IMR-90 (cell line): ENCODE results near the gene EFCAB8. TPM values are rescaled to one million over a fixed set of nuclear protein-coding genes. Genes with fewer than 3 reads are reported as not detected.

ENCODE experiments used
- ATAC-seq: fragments of 200-7000 bp; cut with Tn5 transposase; 2 replicates; pipeline ENCODE4 v1.9.1; 2020; ENCODE audit warnings: low read depth, mild to moderate bottlenecking, moderate library complexity
- BruUV-seq: library from RNA; stranded (reverse); fragments of 400-500 nt; replicated peaks from 2 replicates; lab custom pipeline; 2021; lab: Mats Ljungman, UMichigan
- CTCF ChIA-PET: fragments of 300-600 bp; formaldehyde crosslinking; extraction: SDS; loops from one replicate; lab custom pipeline; 2021; ENCODE audit warnings: antibody characterized with exemption; lab: Yijun Ruan, JAX
- POLR2A ChIA-PET: fragments of 300-600 bp; sonication (Branson Sonifier 250); formaldehyde crosslinking; loops from one replicate; lab custom pipeline; 2022; ENCODE audit warnings: antibody characterized with exemption; ENCODE audit not compliant: unreplicated experiment; lab: Charles Lee
- DNase-seq: peaks from one replicate; pipeline ENCODE4 v3.0.0; 2013
- H2AFZ ChIP-seq: replicated peaks from 2 replicates; pipeline ENCODE3; 2013; ENCODE audit warnings: low read length, mild to moderate bottlenecking; ENCODE audit not compliant: poor library complexity
- H2AK5ac ChIP-seq: 2 replicates; pipeline ENCODE4 v1.6.1; 2013; ENCODE audit warnings: low read depth, low read length, inconsistent platforms
- H2AK9ac ChIP-seq: replicated peaks from 2 replicates; pipeline ENCODE3; 2013; ENCODE audit warnings: mild to moderate bottlenecking, low read depth, low read length, moderate library complexity; ENCODE audit not compliant: poor library complexity
- H2BK120ac ChIP-seq: 2 replicates; pipeline ENCODE4 v1.6.1; 2013; ENCODE audit warnings: low read depth, low read length, inconsistent platforms
- H2BK15ac ChIP-seq: 3 replicates; pipeline ENCODE4 v1.6.1; 2013; ENCODE audit warnings: low read depth, low read length, inconsistent platforms
- H2BK20ac ChIP-seq: 2 replicates; pipeline ENCODE4 v1.6.1; 2013; ENCODE audit warnings: low read depth, mild to moderate bottlenecking, inconsistent platforms, low read length, moderate library complexity
- H2BK5ac ChIP-seq: 2 replicates; pipeline ENCODE4 v1.6.1; 2013; ENCODE audit warnings: mild to moderate bottlenecking, low read depth, low read length, inconsistent platforms; ENCODE audit not compliant: poor library complexity, severe bottlenecking
- H3K14ac ChIP-seq: replicated peaks from 2 replicates; pipeline ENCODE4 v1.6.1; 2013; ENCODE audit warnings: low read depth, low read length, inconsistent platforms
- H3K18ac ChIP-seq: 2 replicates; pipeline ENCODE4 v1.6.1; 2013; ENCODE audit warnings: low read depth, low read length, control low read depth
- H3K23ac ChIP-seq: 2 replicates; pipeline ENCODE4 v1.6.1; 2013; ENCODE audit warnings: low read depth, low read length, inconsistent platforms
- H3K27ac ChIP-seq: 2 replicates; pipeline ENCODE4 v1.5.1; 2013; ENCODE audit warnings: mild to moderate bottlenecking, control low read depth, low read length; ENCODE audit not compliant: insufficient read depth
- H3K27me3 ChIP-seq: 2 replicates; pipeline ENCODE4 v1.6.1; 2013; ENCODE audit warnings: low read length; ENCODE audit not compliant: control insufficient read depth, insufficient read depth
- H3K36me3 ChIP-seq: 2 replicates; pipeline ENCODE4 v1.6.1; 2013; ENCODE audit warnings: low read length, mixed read lengths; ENCODE audit not compliant: control insufficient read depth, insufficient read depth
- H3K4ac ChIP-seq: 2 replicates; pipeline ENCODE4 v1.6.1; 2013; ENCODE audit warnings: low read depth, low read length, inconsistent platforms
- H3K4me1 ChIP-seq: 2 replicates; pipeline ENCODE4 v1.6.1; 2013; ENCODE audit warnings: low read length, mixed read lengths; ENCODE audit not compliant: control insufficient read depth, insufficient read depth
- H3K4me2 ChIP-seq: 2 replicates; pipeline ENCODE4 v1.6.1; 2013; ENCODE audit warnings: low read depth, mild to moderate bottlenecking, control low read depth, low read length, moderate library complexity
- H3K4me3 ChIP-seq: 2 replicates; pipeline ENCODE4 v1.5.1; 2013; ENCODE audit warnings: low read depth, mild to moderate bottlenecking, control low read depth, low read length, moderate library complexity; ENCODE audit not compliant: insufficient read depth
- H3K56ac ChIP-seq: 2 replicates; pipeline ENCODE4 v1.6.1; 2013; ENCODE audit warnings: low read length, inconsistent platforms; ENCODE audit not compliant: insufficient read depth; ENCODE audit errors: extremely low read depth
- H3K79me1 ChIP-seq, 2 experiments: 2 replicates each; pipeline ENCODE4 v1.6.1; 2013; ENCODE audit warnings: low read length in 2 of 2, inconsistent platforms in 1 of 2, low read depth in 1 of 2
- H3K9ac ChIP-seq: 2 replicates; pipeline ENCODE4 v1.6.1; 2013; ENCODE audit warnings: low read depth, low read length, control low read depth
- H3K9me1 ChIP-seq: 2 replicates; pipeline ENCODE4 v1.6.1; 2013; ENCODE audit warnings: low read length, inconsistent platforms; ENCODE audit not compliant: insufficient read depth
- H3K9me3 ChIP-seq: 2 replicates; pipeline ENCODE4 v1.6.1; 2013; ENCODE audit warnings: low read length; ENCODE audit not compliant: control insufficient read depth, insufficient read depth
- H4K20me1 ChIP-seq: 2 replicates; pipeline ENCODE4 v1.6.1; 2013; ENCODE audit warnings: low read length, inconsistent platforms; ENCODE audit not compliant: insufficient read depth
- H4K5ac ChIP-seq: 2 replicates; pipeline ENCODE4 v1.6.1; 2013; ENCODE audit warnings: mild to moderate bottlenecking, low read depth, low read length, control low read depth
- H4K8ac ChIP-seq, 2 experiments: 2 replicates each; pipeline ENCODE4 v1.6.1; 2013; ENCODE audit warnings: low read depth in 2 of 2, low read length in 2 of 2, control low read depth in 1 of 2, inconsistent platforms in 1 of 2
- H4K91ac ChIP-seq: 2 replicates; pipeline ENCODE4 v1.6.1; 2013; ENCODE audit warnings: low read depth, low read length, inconsistent platforms; ENCODE audit not compliant: insufficient read depth
- CEBPB ChIP-seq: IDR thresholded peaks from 2 replicates; pipeline ENCODE4 v1.6.1; 2012; ENCODE audit warnings: low read depth, low read length, improper control_type of control experiment
- CHD1 ChIP-seq: IDR thresholded peaks from 2 replicates; pipeline ENCODE4 v1.6.1; 2012; ENCODE audit warnings: low read depth, low read length, improper control_type of control experiment
- CTCF ChIP-seq: conservative IDR thresholded peaks from 2 replicates; pipeline ENCODE4 v1.5.1; 2012; ENCODE audit warnings: mild to moderate bottlenecking, low read depth, low read length, improper control_type of control experiment
- FOS ChIP-seq: fragments of 150-350 bp; IDR thresholded peaks from 2 replicates; pipeline ENCODE4 v1.6.1; 2016; ENCODE audit warnings: low read depth, low read length
- MAFK ChIP-seq: IDR thresholded peaks from 2 replicates; pipeline ENCODE4 v1.6.1; 2012; ENCODE audit warnings: low read depth, low read length, improper control_type of control experiment
- MAZ ChIP-seq: IDR thresholded peaks from 2 replicates; pipeline ENCODE4 v1.6.1; 2012; ENCODE audit warnings: low read depth, mild to moderate bottlenecking, low read length, improper control_type of control experiment, moderate library complexity, borderline replicate concordance
- NFE2L2 ChIP-seq: fragments of 150-350 bp; IDR thresholded peaks from 2 replicates; pipeline ENCODE4 v1.6.1; 2016; ENCODE audit warnings: low read depth, mild to moderate bottlenecking, low read length
- POLR2A ChIP-seq: IDR thresholded peaks from 2 replicates; pipeline ENCODE4 v1.6.1; 2012; ENCODE audit warnings: mild to moderate bottlenecking, low read depth, low read length
- RAD21 ChIP-seq: IDR thresholded peaks from 2 replicates; pipeline ENCODE4 v1.6.1; 2012; ENCODE audit warnings: low read length, improper control_type of control experiment
- RCOR1 ChIP-seq: IDR thresholded peaks from 2 replicates; pipeline ENCODE4 v1.6.1; 2012; ENCODE audit warnings: mild to moderate bottlenecking, low read length, improper control_type of control experiment; ENCODE audit not compliant: insufficient replicate concordance
- SMC3 ChIP-seq: fragments of 150-350 bp; IDR thresholded peaks from 2 replicates; pipeline ENCODE4 v1.6.1; 2016; ENCODE audit warnings: low read depth, mild to moderate bottlenecking, antibody characterized with exemption, low read length, moderate library complexity
- dilution Hi-C: fragments of 300-500 bp; cut with HindIII; formaldehyde crosslinking; loops from one replicate; pipeline ENCODE4 v1.14.3; 2018; ENCODE audit warnings: low sequenced_read_pairs; ENCODE audit not compliant: unreplicated experiment
- in situ Hi-C: fragments of 300-500 bp; cut with MboI; formaldehyde crosslinking; loops from 3 replicates; pipeline ENCODE4 v1.14.3; 2019; ENCODE audit warnings: low sequenced_read_pairs, inconsistent platforms, mixed read lengths
- intact Hi-C: fragments of 100-400 bp; cut with micrococcal nuclease; formaldehyde crosslinking; loops from 2 replicates; pipeline ENCODE4 v1.10.0; 2022
- polyA plus RNA-seq, 3 experiments: library from polyadenylated mRNA; depleted of rRNA; stranded (reverse); fragments of >200 nt; gene quantifications; 2 replicates each; pipeline ENCODE4 v1.2.3, GENCODE V29; 2012; ENCODE audit warnings: low replicate concordance in 1 of 3
- total RNA-seq: library from RNA; depleted of rRNA; stranded (reverse); fragments of >200 nt; gene quantifications from 2 replicates; pipeline ENCODE4 v1.2.3, GENCODE V29; 2012

Gene EFCAB8
- total and polyA plus RNA-seq, 2 of the 4 experiments (the other 2 are of a cell fraction) = not detected

GRCh38 chr20:32960222-32960518, 101.4 kb downstream of the EFCAB8 start:
- no peak overlapping the region for H2BK20ac ChIP-seq
- H4K8ac ChIP-seq = no peak overlapping the region
- no peak overlapping the region for H4K5ac ChIP-seq
- H3K27ac ChIP-seq = no peak overlapping the region
- no peak for DNase-seq
- no peak overlapping the region for H2AK5ac ChIP-seq
- peaks cover 6% of the 10 kb centered on the region for H3K9me3 ChIP-seq
- H3K18ac ChIP-seq = no peak overlapping the region
- intact Hi-C loops (no loop called here), in situ Hi-C loops (no loop called here), dilution Hi-C loops (no loop called here)
- no peaks in the 10 kb centered on the region for H3K4me1 ChIP-seq
- TF ChIP-seq CTCF (no peak), CEBPB (no peak), RCOR1 (no peak), SMC3 (no peak), POLR2A (no peak), CHD1 (no peak), MAFK (no peak), FOS (no peak), RAD21 (no peak), NFE2L2 (no peak), MAZ (no peak)
- no peak overlapping the region for H2AFZ ChIP-seq
- H2BK120ac ChIP-seq = no peak overlapping the region
- H3K23ac ChIP-seq = no peak overlapping the region
- H3K79me1 ChIP-seq = no peaks in the 10 kb centered on the region
- ATAC-seq = no peak
- H3K4me3 ChIP-seq = no peak overlapping the region
- ChIA-PET POLR2A (no interaction called here), CTCF (no interaction called here)
- H3K4me2 ChIP-seq = no peak overlapping the region
- H3K9ac ChIP-seq = no peak overlapping the region
- H3K27me3 ChIP-seq = peaks cover 3% of the 10 kb centered on the region; the same call in 1 of the 2 replicates
- H3K36me3 ChIP-seq = no peaks in the 10 kb centered on the region
- no peak overlapping the region for H3K56ac ChIP-seq
- H2BK5ac ChIP-seq = no peak overlapping the region
- H3K4ac ChIP-seq = no peak overlapping the region
- H4K91ac ChIP-seq = no peak overlapping the region
- BruUV-seq = no TSS peak
- no peaks in the 10 kb centered on the region for H4K20me1 ChIP-seq
- no peak overlapping the region for H3K14ac ChIP-seq
- H3K9me1 ChIP-seq = no peaks in the 10 kb centered on the region
- H2AK9ac ChIP-seq = no peak overlapping the region
- no peak overlapping the region for H2BK15ac ChIP-seq
